SU-DHL-6 (cell line): Measurements from ENCODE around the gene SLC25A19.
A peak's percentile ranks its signal among the peaks of the same experiment; 100 is the strongest.
"Not testable (repeated sequence)": the region's sequence is repeated elsewhere in the genome, so short reads cannot be mapped to it uniquely, and the experiment has no call there.

Experiments
- H2AFZ ChIP-seq: fragments of 200-600 bp; sonication (generic); 2 replicates; pipeline ENCODE4 v1.6.1; 2014; ENCODE audit warnings: low read depth, mild to moderate bottlenecking, moderate library complexity, mixed read lengths, antibody characterized with exemption, low read length; ENCODE audit not compliant: severe bottlenecking
- H3F3A ChIP-seq: fragments of 200-600 bp; shearing (Covaris generic); 2 replicates; pipeline ENCODE4 v1.6.0; 2016; ENCODE audit warnings: antibody characterized with exemption, mild to moderate bottlenecking; ENCODE audit not compliant: insufficient read depth
- H3K27ac ChIP-seq: fragments of 200-600 bp; sonication (generic); 2 replicates; pipeline ENCODE4 v1.5.1; 2016; ENCODE audit warnings: low read depth, mild to moderate bottlenecking, low read length, moderate library complexity, mixed read lengths
- H3K27me3 ChIP-seq: fragments of 200-600 bp; sonication (generic), shearing (Covaris generic); 2 replicates; pipeline ENCODE4 v1.6.0; 2014; ENCODE audit warnings: mild to moderate bottlenecking, low read length
- H3K36me3 ChIP-seq: fragments of 200-600 bp; sonication (generic); 2 replicates; pipeline ENCODE4 v1.6.1; 2014; ENCODE audit warnings: mild to moderate bottlenecking, low read length, mixed read lengths
- H3K4me2 ChIP-seq: fragments of 300-600, 200-600 bp; shearing (Covaris generic), sonication (generic); 2 replicates; pipeline ENCODE4 v1.6.0; 2014; ENCODE audit warnings: low read length, low read depth, mild to moderate bottlenecking; ENCODE audit not compliant: poor library complexity, severe bottlenecking
- H3K4me3 ChIP-seq: fragments of 200-600 bp; sonication (generic); 2 replicates; pipeline ENCODE4 v1.5.1; 2014; ENCODE audit warnings: antibody characterized with exemption, low read length, mild to moderate bottlenecking, mixed read lengths; ENCODE audit not compliant: insufficient read depth, poor library complexity, severe bottlenecking
- H3K79me2 ChIP-seq: fragments of 200-600 bp; sonication (generic); 2 replicates; pipeline ENCODE4 v1.6.1; 2014; ENCODE audit warnings: mild to moderate bottlenecking, low read length, moderate library complexity; ENCODE audit not compliant: insufficient read depth
- H3K9ac ChIP-seq: fragments of 200-600 bp; sonication (generic); 2 replicates; pipeline ENCODE4 v1.7.0; 2014; ENCODE audit warnings: mild to moderate bottlenecking, low read length
- H3K9me2 ChIP-seq: fragments of 200-600 bp; sonication (generic); replicated peaks from 2 replicates; pipeline ENCODE4 v1.6.1; 2014; ENCODE audit warnings: low read length; ENCODE audit not compliant: insufficient read depth
- H3K9me3 ChIP-seq: fragments of 200-600 bp; sonication (generic); 2 replicates; pipeline ENCODE4 v1.6.1; 2014; ENCODE audit warnings: low read length, mixed read lengths; ENCODE audit not compliant: insufficient read depth
- H4K20me1 ChIP-seq: fragments of 200-600 bp; sonication (generic); 2 replicates; pipeline ENCODE4 v1.6.1; 2014; ENCODE audit warnings: low read depth, mild to moderate bottlenecking, antibody characterized with exemption, low read length, moderate library complexity, mixed read lengths
- EZH2phosphoT487 ChIP-seq: fragments of 200-600 bp; sonication (generic), shearing (Covaris generic); conservative IDR thresholded peaks from 2 replicates; pipeline ENCODE4 v1.6.1; 2018; ENCODE audit warnings: mild to moderate bottlenecking, antibody characterized with exemption, low read length, moderate library complexity, mixed read lengths
- TF ChIP-seq, protein P1 (sequence below): fragments of 200-600 bp; sonication (generic); IDR thresholded peaks from one replicate; pipeline ENCODE4 v1.5.1; 2017; ENCODE audit warnings: antibody characterized with exemption, mild to moderate bottlenecking, low read length, moderate library complexity; ENCODE audit not compliant: insufficient read depth, poor library complexity, severe bottlenecking

The SLC25A19 gene

DNA sequence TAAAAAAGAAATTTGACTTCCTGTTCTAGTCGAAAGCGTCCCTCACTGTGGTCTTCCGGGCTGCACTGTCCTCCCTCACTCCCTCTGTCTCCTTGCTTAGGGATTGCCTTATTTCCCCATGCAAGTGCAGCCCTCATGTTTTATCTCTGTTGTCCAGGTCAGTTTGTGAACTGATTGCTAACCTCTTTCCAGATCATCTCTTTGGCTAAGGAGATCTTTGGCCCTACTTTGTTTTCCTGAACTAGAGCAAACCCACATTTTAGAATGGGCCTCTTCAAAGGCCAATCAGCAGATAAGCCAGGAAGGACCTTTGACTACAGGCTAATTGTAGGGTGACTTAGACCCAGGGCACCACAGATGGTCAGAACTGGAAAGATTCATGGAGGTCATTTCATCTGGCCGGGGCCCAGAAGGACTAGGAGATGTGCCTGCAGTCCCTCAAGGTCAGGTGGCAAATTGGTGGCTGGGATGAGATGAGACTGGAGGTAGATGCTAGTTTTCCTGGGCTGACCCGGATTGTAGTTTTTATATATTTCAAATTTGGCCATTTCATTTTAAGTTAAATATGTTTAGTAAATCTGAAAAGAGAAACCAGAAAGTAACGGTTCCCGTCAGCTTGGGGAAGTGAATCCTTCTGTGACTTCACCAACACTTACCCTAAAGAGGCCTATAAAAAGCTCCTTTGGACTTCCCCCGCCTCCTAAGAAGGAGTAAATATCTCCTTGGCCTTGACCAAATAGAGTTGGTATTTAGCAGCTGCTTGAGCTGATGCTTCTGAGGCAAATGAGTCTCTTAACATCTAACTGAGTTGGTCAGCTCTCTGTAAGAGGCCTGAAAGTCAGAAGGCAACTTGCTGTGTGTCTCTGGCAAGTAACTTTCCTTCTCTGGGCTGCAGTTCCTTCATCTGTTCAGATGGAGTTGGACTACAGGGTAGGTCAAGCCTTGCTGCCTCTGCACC, 6.2 kb upstream of the SLC25A19 start:
- Histone ChIP-seq H2AFZ (peak overlapping the region; percentile 1), H3F3A (peaks cover 74% of the 10 kb centered on the region), H3K4me3 (peak overlapping the region; percentile 31), H4K20me1 (no peaks in the 10 kb centered on the region), H3K9ac (peak overlapping the region; percentile 55), H3K9me2 (no peaks in the 10 kb centered on the region), H3K27me3 (no peaks in the 10 kb centered on the region), H3K27ac (peak overlapping the region; percentile 98), H3K36me3 (no peaks in the 10 kb centered on the region), H3K4me2 (peak overlapping the region; percentile 54), H3K9me3 (no peaks in the 10 kb centered on the region), H3K79me2 (no peaks in the 10 kb centered on the region)
- no peak for TF ChIP-seq EZH2phosphoT487
- TF ChIP-seq, protein P1, sequence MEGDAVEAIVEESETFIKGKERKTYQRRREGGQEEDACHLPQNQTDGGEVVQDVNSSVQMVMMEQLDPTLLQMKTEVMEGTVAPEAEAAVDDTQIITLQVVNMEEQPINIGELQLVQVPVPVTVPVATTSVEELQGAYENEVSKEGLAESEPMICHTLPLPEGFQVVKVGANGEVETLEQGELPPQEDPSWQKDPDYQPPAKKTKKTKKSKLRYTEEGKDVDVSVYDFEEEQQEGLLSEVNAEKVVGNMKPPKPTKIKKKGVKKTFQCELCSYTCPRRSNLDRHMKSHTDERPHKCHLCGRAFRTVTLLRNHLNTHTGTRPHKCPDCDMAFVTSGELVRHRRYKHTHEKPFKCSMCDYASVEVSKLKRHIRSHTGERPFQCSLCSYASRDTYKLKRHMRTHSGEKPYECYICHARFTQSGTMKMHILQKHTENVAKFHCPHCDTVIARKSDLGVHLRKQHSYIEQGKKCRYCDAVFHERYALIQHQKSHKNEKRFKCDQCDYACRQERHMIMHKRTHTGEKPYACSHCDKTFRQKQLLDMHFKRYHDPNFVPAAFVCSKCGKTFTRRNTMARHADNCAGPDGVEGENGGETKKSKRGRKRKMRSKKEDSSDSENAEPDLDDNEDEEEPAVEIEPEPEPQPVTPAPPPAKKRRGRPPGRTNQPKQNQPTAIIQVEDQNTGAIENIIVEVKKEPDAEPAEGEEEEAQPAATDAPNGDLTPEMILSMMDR = no peak

DNA sequence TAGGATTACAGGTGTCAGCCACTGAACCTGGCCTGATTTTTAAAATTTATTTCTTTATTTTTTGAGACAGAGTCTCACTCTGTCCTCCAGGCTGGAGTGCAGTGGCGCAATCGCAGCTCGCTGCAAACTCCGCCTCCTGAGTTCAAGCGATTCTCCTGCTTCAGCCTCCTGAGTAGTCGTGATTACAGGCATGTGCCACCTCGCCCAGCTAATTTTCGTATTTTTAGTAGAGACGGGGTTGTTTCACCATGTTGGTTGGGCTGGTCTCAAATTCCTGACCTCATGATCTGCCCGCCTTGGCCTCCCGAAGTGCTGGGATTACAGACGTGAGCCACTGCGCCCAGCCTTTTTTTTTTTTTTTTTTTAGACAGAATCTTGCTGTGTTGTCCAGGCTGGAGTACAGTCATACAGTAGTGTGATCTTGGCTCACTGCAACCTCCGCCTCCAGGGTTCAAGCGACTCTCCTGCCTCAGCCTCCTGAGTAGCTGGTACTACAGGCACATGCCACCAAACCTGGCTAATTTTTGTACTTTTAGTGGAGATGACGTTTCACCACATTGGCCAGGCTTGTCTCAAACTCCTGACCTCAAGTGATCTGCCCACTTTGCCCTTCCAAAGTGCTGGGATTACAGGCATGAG, 3.7 kb upstream of the SLC25A19 start:
- not testable (repeated sequence) for H3K9me3 ChIP-seq, H3K36me3 ChIP-seq, H3K4me2 ChIP-seq, H3K9me2 ChIP-seq, H3K27me3 ChIP-seq, H2AFZ ChIP-seq, H3K9ac ChIP-seq, H4K20me1 ChIP-seq, H3K4me3 ChIP-seq
- Histone ChIP-seq H3K79me2 (peaks cover 12% of the 10 kb centered on the region), H3K27ac (peak overlapping the region; percentile 93; the same call in 1 of the 2 replicates), H3F3A (peaks cover 74% of the 10 kb centered on the region)

DNA sequence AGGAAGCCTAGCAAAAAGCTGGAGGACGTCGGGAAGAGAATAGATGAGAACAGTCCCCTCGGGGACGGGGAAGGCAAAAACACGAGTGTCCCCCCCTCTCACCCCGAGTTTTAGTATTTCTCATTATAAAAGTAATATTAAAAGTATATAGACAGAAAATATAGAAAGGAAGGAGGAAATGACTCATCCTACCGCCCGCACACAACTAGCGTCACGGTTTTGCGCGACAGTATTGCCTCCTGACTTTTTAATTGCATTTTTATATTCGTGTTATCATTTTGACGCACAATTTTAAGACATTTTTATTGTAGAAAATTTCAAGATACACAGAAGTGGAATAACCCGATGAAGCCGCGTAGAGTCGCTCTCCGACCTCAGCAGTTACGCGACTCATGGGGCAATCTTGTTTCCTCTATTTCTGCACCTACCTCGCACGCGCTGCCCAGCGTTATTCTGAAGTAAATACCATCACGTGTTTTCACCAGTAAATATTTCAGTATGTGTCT, 652 bp upstream of the SLC25A19 start:
- Histone ChIP-seq H3K27ac (peak overlapping the region; percentile 93), H3K9ac (peak overlapping the region; percentile 50), H2AFZ (peak overlapping the region; percentile 59)

More for the DNA sequence above, 652 bp upstream of the SLC25A19 start:
- Histone ChIP-seq H3K36me3 (peaks cover 11% of the 10 kb centered on the region; the same call in 1 of the 2 replicates), H3K9me3 (no peaks in the 10 kb centered on the region), H3K79me2 (peaks cover 31% of the 10 kb centered on the region), H3K4me3 (peak overlapping the region; percentile 59), H3K9me2 (no peaks in the 10 kb centered on the region), H4K20me1 (no peaks in the 10 kb centered on the region), H3K27me3 (no peaks in the 10 kb centered on the region), H3F3A (peaks cover 44% of the 10 kb centered on the region), H3K4me2 (peak overlapping the region; percentile 95)
- TF ChIP-seq, protein P1 = peak; percentile 10
- TF ChIP-seq EZH2phosphoT487 = no peak
